ENCODE data around the gene CCDC157.

DNA sequence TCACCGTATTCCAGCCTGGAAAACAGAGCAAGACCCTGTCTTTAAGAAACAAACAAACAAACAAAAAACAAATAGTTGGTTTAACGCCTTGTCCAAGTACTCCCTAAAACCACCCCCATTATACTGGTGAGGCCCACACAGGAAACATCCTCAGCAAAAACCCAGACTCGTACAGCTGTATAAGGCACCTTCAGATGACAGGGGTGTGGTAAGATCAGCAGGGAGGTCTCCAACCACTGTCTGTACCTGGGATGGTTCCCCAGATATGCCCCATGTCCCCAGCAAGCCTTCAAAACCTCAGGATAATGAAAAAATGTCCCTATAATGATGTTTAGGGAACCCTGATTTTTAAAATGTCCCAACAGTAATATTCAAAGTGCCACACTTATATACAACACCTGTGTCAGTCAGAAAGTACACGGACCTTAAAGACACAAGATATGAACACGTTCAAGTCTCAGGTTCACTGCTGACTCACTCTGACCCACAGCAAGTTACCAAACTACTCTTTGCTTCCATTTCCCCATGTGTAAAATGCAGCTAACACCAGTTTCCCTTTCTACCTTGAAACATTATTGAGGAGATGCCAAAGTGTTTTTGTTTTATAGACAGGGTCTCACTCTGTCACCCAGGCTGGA lies 9.4 kb upstream of the CCDC157 start:
- TF ChIP-seq ZNF274 (IDR thresholded peaks at IDR 0.05; ENCODE audit: low read length) = no peak
- TF ChIP-seq ZNF274 (tag by site-specific recombination; IDR thresholded peaks at IDR 0.05; ENCODE audit: borderline replicate concordance) = no peak
- no peak for TF ChIP-seq ZNF571 (tag by site-specific recombination; IDR thresholded peaks at IDR 0.05)
- TF ChIP-seq, protein P1, sequence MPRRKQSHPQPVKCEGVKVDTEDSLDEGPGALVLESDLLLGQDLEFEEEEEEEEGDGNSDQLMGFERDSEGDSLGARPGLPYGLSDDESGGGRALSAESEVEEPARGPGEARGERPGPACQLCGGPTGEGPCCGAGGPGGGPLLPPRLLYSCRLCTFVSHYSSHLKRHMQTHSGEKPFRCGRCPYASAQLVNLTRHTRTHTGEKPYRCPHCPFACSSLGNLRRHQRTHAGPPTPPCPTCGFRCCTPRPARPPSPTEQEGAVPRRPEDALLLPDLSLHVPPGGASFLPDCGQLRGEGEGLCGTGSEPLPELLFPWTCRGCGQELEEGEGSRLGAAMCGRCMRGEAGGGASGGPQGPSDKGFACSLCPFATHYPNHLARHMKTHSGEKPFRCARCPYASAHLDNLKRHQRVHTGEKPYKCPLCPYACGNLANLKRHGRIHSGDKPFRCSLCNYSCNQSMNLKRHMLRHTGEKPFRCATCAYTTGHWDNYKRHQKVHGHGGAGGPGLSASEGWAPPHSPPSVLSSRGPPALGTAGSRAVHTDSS (tag by site-specific recombination; IDR thresholded peaks at IDR 0.05) = no peak
- no peak for TF ChIP-seq ZNF24 (tag by site-specific recombination; IDR thresholded peaks at IDR 0.05)
- TF ChIP-seq, protein P2, sequence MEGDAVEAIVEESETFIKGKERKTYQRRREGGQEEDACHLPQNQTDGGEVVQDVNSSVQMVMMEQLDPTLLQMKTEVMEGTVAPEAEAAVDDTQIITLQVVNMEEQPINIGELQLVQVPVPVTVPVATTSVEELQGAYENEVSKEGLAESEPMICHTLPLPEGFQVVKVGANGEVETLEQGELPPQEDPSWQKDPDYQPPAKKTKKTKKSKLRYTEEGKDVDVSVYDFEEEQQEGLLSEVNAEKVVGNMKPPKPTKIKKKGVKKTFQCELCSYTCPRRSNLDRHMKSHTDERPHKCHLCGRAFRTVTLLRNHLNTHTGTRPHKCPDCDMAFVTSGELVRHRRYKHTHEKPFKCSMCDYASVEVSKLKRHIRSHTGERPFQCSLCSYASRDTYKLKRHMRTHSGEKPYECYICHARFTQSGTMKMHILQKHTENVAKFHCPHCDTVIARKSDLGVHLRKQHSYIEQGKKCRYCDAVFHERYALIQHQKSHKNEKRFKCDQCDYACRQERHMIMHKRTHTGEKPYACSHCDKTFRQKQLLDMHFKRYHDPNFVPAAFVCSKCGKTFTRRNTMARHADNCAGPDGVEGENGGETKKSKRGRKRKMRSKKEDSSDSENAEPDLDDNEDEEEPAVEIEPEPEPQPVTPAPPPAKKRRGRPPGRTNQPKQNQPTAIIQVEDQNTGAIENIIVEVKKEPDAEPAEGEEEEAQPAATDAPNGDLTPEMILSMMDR (tag by site-specific recombination; IDR thresholded peaks at IDR 0.05) = no peak
- no peak for TF ChIP-seq YY1 (tag by site-specific recombination; IDR thresholded peaks at IDR 0.05)
- TF ChIP-seq, protein P3, sequence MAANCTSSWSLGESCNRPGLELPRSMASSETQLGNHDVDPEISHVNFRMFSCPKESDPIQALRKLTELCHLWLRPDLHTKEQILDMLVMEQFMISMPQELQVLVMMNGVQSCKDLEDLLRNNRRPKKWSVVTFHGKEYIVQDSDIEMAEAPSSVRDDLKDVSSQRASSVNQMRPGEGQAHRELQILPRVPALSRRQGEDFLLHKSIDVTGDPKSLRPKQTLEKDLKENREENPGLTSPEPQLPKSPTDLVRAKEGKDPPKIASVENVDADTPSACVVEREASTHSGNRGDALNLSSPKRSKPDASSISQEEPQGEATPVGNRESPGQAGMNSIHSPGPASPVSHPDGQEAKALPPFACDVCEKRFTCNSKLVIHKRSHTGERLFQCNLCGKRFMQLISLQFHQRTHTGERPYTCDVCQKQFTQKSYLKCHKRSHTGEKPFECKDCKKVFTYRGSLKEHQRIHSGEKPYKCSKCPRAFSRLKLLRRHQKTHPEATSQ (tag by site-specific recombination; IDR thresholded peaks at IDR 0.05) = no peak
- no peak for TF ChIP-seq ZNF184 (tag by site-specific recombination; IDR thresholded peaks at IDR 0.05)
- TF ChIP-seq ZNF785 (tag by site-specific recombination; IDR thresholded peaks at IDR 0.05) = no peak
- TF ChIP-seq, protein P4, sequence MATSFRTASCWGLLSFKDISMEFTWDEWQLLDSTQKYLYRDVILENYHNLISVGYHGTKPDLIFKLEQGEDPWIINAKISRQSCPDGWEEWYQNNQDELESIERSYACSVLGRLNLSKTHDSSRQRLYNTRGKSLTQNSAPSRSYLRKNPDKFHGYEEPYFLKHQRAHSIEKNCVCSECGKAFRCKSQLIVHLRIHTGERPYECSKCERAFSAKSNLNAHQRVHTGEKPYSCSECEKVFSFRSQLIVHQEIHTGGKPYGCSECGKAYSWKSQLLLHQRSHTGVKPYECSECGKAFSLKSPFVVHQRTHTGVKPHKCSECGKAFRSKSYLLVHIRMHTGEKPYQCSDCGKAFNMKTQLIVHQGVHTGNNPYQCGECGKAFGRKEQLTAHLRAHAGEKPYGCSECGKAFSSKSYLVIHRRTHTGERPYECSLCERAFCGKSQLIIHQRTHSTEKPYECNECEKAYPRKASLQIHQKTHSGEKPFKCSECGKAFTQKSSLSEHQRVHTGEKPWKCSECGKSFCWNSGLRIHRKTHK (tag by site-specific recombination; IDR thresholded peaks at IDR 0.05) = no peak
- no peak for TF ChIP-seq ZNF157 (tag by site-specific recombination; IDR thresholded peaks at IDR 0.05)
- TF ChIP-seq, protein P5, sequence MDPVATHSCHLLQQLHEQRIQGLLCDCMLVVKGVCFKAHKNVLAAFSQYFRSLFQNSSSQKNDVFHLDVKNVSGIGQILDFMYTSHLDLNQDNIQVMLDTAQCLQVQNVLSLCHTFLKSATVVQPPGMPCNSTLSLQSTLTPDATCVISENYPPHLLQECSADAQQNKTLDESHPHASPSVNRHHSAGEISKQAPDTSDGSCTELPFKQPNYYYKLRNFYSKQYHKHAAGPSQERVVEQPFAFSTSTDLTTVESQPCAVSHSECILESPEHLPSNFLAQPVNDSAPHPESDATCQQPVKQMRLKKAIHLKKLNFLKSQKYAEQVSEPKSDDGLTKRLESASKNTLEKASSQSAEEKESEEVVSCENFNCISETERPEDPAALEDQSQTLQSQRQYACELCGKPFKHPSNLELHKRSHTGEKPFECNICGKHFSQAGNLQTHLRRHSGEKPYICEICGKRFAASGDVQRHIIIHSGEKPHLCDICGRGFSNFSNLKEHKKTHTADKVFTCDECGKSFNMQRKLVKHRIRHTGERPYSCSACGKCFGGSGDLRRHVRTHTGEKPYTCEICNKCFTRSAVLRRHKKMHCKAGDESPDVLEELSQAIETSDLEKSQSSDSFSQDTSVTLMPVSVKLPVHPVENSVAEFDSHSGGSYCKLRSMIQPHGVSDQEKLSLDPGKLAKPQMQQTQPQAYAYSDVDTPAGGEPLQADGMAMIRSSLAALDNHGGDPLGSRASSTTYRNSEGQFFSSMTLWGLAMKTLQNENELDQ (tag by site-specific recombination; IDR thresholded peaks at IDR 0.05; ENCODE audit: low read depth) = no peak
- TF ChIP-seq ZNF549 (tag by site-specific recombination; IDR thresholded peaks at IDR 0.05) = no peak
- TF ChIP-seq, protein P6, sequence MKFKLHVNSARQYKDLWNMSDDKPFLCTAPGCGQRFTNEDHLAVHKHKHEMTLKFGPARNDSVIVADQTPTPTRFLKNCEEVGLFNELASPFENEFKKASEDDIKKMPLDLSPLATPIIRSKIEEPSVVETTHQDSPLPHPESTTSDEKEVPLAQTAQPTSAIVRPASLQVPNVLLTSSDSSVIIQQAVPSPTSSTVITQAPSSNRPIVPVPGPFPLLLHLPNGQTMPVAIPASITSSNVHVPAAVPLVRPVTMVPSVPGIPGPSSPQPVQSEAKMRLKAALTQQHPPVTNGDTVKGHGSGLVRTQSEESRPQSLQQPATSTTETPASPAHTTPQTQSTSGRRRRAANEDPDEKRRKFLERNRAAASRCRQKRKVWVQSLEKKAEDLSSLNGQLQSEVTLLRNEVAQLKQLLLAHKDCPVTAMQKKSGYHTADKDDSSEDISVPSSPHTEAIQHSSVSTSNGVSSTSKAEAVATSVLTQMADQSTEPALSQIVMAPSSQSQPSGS (tag by site-specific recombination; IDR thresholded peaks at IDR 0.05; ENCODE audit: low read depth) = no peak
